Measurements from ENCODE around the gene PCDHB5. TPM values are rescaled to one million over a fixed set of nuclear protein-coding genes. Genes with fewer than 3 reads are reported as not detected.
"Not testable (repeated sequence)": the region's sequence is repeated elsewhere in the genome, so short reads cannot be mapped to it uniquely, and the experiment has no call there.

Gene PCDHB5
- total and polyA plus RNA-seq, 2 experiments from 2014 or later, result 0.05 to 0.43 TPM

GRCh38 chr5:141182248-141182647 is 47.2 kb downstream of the PCDHB5 start, which contains the start of gene PCDHB16:
PCDHB16 (plus strand) TSS chr5:141182387; CDS start chr5:141182560, 173 bp downstream.
- in situ Hi-C loops (cut with MboI), result loop anchor here (10.0 kb wide), 1 partner anchor 383 kb away; no protein-coding TSS in a partner anchor

DNA sequence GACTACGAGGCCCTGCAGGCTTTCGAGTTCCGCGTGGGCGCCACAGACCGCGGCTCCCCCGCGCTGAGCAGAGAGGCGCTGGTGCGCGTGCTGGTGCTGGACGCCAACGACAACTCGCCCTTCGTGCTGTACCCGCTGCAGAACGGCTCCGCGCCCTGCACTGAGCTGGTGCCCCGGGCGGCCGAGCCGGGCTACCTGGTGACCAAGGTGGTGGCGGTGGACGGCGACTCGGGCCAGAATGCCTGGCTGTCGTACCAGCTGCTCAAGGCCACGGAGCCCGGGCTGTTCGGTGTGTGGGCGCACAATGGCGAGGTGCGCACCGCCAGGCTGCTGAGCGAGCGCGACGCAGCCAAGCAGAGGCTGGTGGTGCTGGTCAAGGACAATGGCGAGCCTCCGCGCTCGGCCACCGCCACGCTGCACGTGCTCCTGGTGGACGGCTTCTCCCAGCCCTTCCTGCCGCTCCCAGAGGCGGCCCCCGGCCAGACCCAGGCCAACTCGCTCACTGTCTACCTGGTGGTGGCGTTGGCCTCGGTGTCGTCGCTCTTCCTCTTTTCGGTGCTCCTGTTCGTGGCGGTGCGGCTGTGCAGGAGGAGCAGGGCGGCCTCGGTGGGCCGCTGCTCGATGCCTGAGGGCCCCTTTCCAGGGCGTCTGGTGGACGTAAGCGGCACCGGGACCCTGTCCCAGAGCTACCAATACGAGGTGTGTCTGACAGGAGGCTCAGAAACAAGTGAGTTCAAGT is 49.3 kb downstream of the PCDHB5 start:
- H3K9me3 ChIP-seq (ENCODE audit: low read depth); H3K27ac ChIP-seq; H3K9me2 ChIP-seq (ENCODE audit: insufficient read depth); H3K36me3 ChIP-seq (ENCODE audit: low read depth); DNase-seq; H2AFZ ChIP-seq; H3K9ac ChIP-seq; H3F3A ChIP-seq (ENCODE audit: insufficient read depth); H3K4me2 ChIP-seq (ENCODE audit: unreplicated experiment); H3K4me3 ChIP-seq; H3K4me1 ChIP-seq (ENCODE audit: insufficient read depth); H3K79me2 ChIP-seq (ENCODE audit: insufficient read depth); H4K20me1 ChIP-seq (ENCODE audit: insufficient read depth); H3K27me3 ChIP-seq (replicated peaks; ENCODE audit: insufficient read depth): not testable (repeated sequence)
- in situ Hi-C loops (cut with MboI), result loop anchor here (10.0 kb wide), 1 partner anchor 381 kb away; no protein-coding TSS in a partner anchor
- 30 to 34% methylated on average over 8 to 33 of the region's 69 CpGs for WGBS, 2 experiments (ENCODE audit: low coverage in 1 of 2, low lambda C conversion rate in 2 of 2, missing lambda C conversion rate in 2 of 2)

More at GRCh38 chr5:141182248-141182647, 47.2 kb downstream of the PCDHB5 start, which contains the start of gene PCDHB16:
- peak; percentile 87 for DNase-seq
- TF ChIP-seq EZH2 (IDR thresholded peaks at IDR 0.05; ENCODE audit: insufficient read depth, poor library complexity, severe bottlenecking) (no peak), EZH2phosphoT487 (IDR thresholded peaks at IDR 0.05; ENCODE audit: insufficient read depth, low read depth) (no peak)
- H3K9me3 ChIP-seq (ENCODE audit: low read depth), result no peaks in the 10 kb centered on the region
- WGBS, 2 experiments (ENCODE audit: low coverage in 1 of 2, low lambda C conversion rate in 2 of 2, missing lambda C conversion rate in 2 of 2), result 3% methylated on average over 13 of the region's 13 CpGs
- no peaks in the 10 kb centered on the region for H4K20me1 ChIP-seq (ENCODE audit: insufficient read depth)
- H3K4me2 ChIP-seq (ENCODE audit: unreplicated experiment), result peak within 1 kb of the TSS; percentile 53
- H3K27ac ChIP-seq, result peak within 1 kb of the TSS; percentile 45
- H3K4me1 ChIP-seq (ENCODE audit: insufficient read depth), result no peaks in the 10 kb centered on the region
- peak within 1 kb of the TSS; percentile 79 for H3K9ac ChIP-seq
- no peaks in the 10 kb centered on the region for H3K79me2 ChIP-seq (ENCODE audit: insufficient read depth)
- peaks cover 7% of the 10 kb centered on the region; the same call in 1 of the 2 replicates for H3K27me3 ChIP-seq (replicated peaks; ENCODE audit: insufficient read depth)
- H2AFZ ChIP-seq, result peak within 1 kb of the TSS; percentile 87
- H3F3A ChIP-seq (ENCODE audit: insufficient read depth), result no peaks in the 10 kb centered on the region
- peak within 1 kb of the TSS; percentile 76 for H3K4me3 ChIP-seq
- no peaks in the 10 kb centered on the region for H3K9me2 ChIP-seq (ENCODE audit: insufficient read depth)
- no peaks in the 10 kb centered on the region for H3K36me3 ChIP-seq (ENCODE audit: low read depth)

- DNase-seq, result peak; percentile 77
- Histone ChIP-seq H4K20me1 (ENCODE audit: insufficient read depth) (no peaks in the 10 kb centered on the region), H3K27ac (no peak within 1 kb of the TSS), H3F3A (ENCODE audit: insufficient read depth) (no peaks in the 10 kb centered on the region), H3K9ac (peak within 1 kb of the TSS; percentile 62; the same call in 1 of the 2 replicates), H3K79me2 (ENCODE audit: insufficient read depth) (no peaks in the 10 kb centered on the region), H3K4me1 (ENCODE audit: insufficient read depth) (no peaks in the 10 kb centered on the region), H3K9me3 (ENCODE audit: low read depth) (no peaks in the 10 kb centered on the region), H3K4me2 (ENCODE audit: unreplicated experiment) (peak within 1 kb of the TSS; percentile 65), H3K9me2 (ENCODE audit: insufficient read depth) (no peaks in the 10 kb centered on the region), H3K27me3 (replicated peaks; ENCODE audit: insufficient read depth) (no peaks in the 10 kb centered on the region), H2AFZ (peak within 1 kb of the TSS; percentile 77), H3K4me3 (peak within 1 kb of the TSS; percentile 67), H3K36me3 (ENCODE audit: low read depth) (no peaks in the 10 kb centered on the region)
- TF ChIP-seq EZH2phosphoT487 (IDR thresholded peaks at IDR 0.05; ENCODE audit: insufficient read depth, low read depth) (no peak), EZH2 (IDR thresholded peaks at IDR 0.05; ENCODE audit: insufficient read depth, poor library complexity, severe bottlenecking) (no peak)
- in situ Hi-C loops (cut with MboI), result loop anchor here (10.0 kb wide), 1 partner anchor 378 kb away; no protein-coding TSS in a partner anchor
- WGBS, 2 experiments (ENCODE audit: low coverage in 1 of 2, low lambda C conversion rate in 2 of 2, missing lambda C conversion rate in 2 of 2), result 9 to 11% methylated on average over 9 of the region's 9 CpGs
Observed at GRCh38 chr5:141186897-141187512, 52.0 kb downstream of the PCDHB5 start, which contains the start of gene PCDHB9. PCDHB9 (plus strand) TSS chr5:141187161; CDS start chr5:141187319, 158 bp downstream.

Other genes with a start within 250 kb of the PCDHB5 start
- 0.38 TPM in 1 of 2 replicates, not detected in the other for gene PCDHAC1, start 208.9 kb upstream of the PCDHB5 start, total RNA-seq (2014; rRNA removed; shearing (Covaris generic))
- not detected in 2 replicates for gene PCDHAC1, start 208.9 kb upstream of the PCDHB5 start, polyA plus RNA-seq (2016; fragmentation: Nextera tagmentation; extraction: Ambion mirVana)
- gene PCDHAC2, start 168.7 kb upstream of the PCDHB5 start, total RNA-seq (2014; rRNA removed; shearing (Covaris generic)), result not detected in 2 replicates
- not detected in 2 replicates for gene PCDHAC2, start 168.7 kb upstream of the PCDHB5 start, polyA plus RNA-seq (2016; fragmentation: Nextera tagmentation; extraction: Ambion mirVana)
- gene PCDHB1, start 83.8 kb upstream of the PCDHB5 start, total RNA-seq (2014; rRNA removed; shearing (Covaris generic)), result not detected in 2 replicates
- not detected in 2 replicates for gene PCDHB1, start 83.8 kb upstream of the PCDHB5 start, polyA plus RNA-seq (2016; fragmentation: Nextera tagmentation; extraction: Ambion mirVana)
- gene PCDHB2, start 40.6 kb upstream of the PCDHB5 start, total RNA-seq (2014; rRNA removed; shearing (Covaris generic)), result 4.9 and 8.9 TPM in 2 replicates
- 4.4 and 6.0 TPM in 2 replicates for gene PCDHB2, start 40.6 kb upstream of the PCDHB5 start, polyA plus RNA-seq (2016; fragmentation: Nextera tagmentation; extraction: Ambion mirVana)
- gene PCDHB3, start 34.7 kb upstream of the PCDHB5 start, total RNA-seq (2014; rRNA removed; shearing (Covaris generic)), result 0.76 and 1.1 TPM in 2 replicates
- 0.23 and 0.24 TPM in 2 replicates for gene PCDHB3, start 34.7 kb upstream of the PCDHB5 start, polyA plus RNA-seq (2016; fragmentation: Nextera tagmentation; extraction: Ambion mirVana)
- 0.22 and 0.63 TPM in 2 replicates for gene PCDHB4, start 13.4 kb upstream of the PCDHB5 start, total RNA-seq (2014; rRNA removed; shearing (Covaris generic))
- 0.60 and 1.0 TPM in 2 replicates for gene PCDHB4, start 13.4 kb upstream of the PCDHB5 start, polyA plus RNA-seq (2016; fragmentation: Nextera tagmentation; extraction: Ambion mirVana)
- gene PCDHB6, start 14.9 kb downstream of the PCDHB5 start, total RNA-seq (2014; rRNA removed; shearing (Covaris generic)), result 0.22 and 0.38 TPM in 2 replicates
- gene PCDHB6, start 14.9 kb downstream of the PCDHB5 start, polyA plus RNA-seq (2016; fragmentation: Nextera tagmentation; extraction: Ambion mirVana), result 0.10 and 0.25 TPM in 2 replicates
- 0.65 and 0.89 TPM in 2 replicates for gene PCDHB7, start 37.4 kb downstream of the PCDHB5 start, total RNA-seq (2014; rRNA removed; shearing (Covaris generic))
- 0.51 and 0.52 TPM in 2 replicates for gene PCDHB7, start 37.4 kb downstream of the PCDHB5 start, polyA plus RNA-seq (2016; fragmentation: Nextera tagmentation; extraction: Ambion mirVana)
- gene PCDHB8, start 42.6 kb downstream of the PCDHB5 start, total RNA-seq (2014; rRNA removed; shearing (Covaris generic)), result 2.1 and 2.9 TPM in 2 replicates
- 0.83 and 1.0 TPM in 2 replicates for gene PCDHB8, start 42.6 kb downstream of the PCDHB5 start, polyA plus RNA-seq (2016; fragmentation: Nextera tagmentation; extraction: Ambion mirVana)
- gene PCDHB16, start 47.2 kb downstream of the PCDHB5 start, total RNA-seq (2014; rRNA removed; shearing (Covaris generic)), result 4.2 and 5.1 TPM in 2 replicates
- gene PCDHB16, start 47.2 kb downstream of the PCDHB5 start, polyA plus RNA-seq (2016; fragmentation: Nextera tagmentation; extraction: Ambion mirVana), result 4.8 and 5.0 TPM in 2 replicates
- 1.5 and 2.5 TPM in 2 replicates for gene PCDHB9, start 52.0 kb downstream of the PCDHB5 start, total RNA-seq (2014; rRNA removed; shearing (Covaris generic))
- gene PCDHB9, start 52.0 kb downstream of the PCDHB5 start, polyA plus RNA-seq (2016; fragmentation: Nextera tagmentation; extraction: Ambion mirVana), result 1.3 and 1.9 TPM in 2 replicates
- gene PCDHB10, start 57.1 kb downstream of the PCDHB5 start, total RNA-seq (2014; rRNA removed; shearing (Covaris generic)), result 1.3 and 2.9 TPM in 2 replicates
- 0.86 and 1.3 TPM in 2 replicates for gene PCDHB10, start 57.1 kb downstream of the PCDHB5 start, polyA plus RNA-seq (2016; fragmentation: Nextera tagmentation; extraction: Ambion mirVana)
- gene PCDHB11, start 64.4 kb downstream of the PCDHB5 start, total RNA-seq (2014; rRNA removed; shearing (Covaris generic)), result 0.38 and 1.2 TPM in 2 replicates
- 1.1 TPM in 2 replicates for gene PCDHB11, start 64.4 kb downstream of the PCDHB5 start, polyA plus RNA-seq (2016; fragmentation: Nextera tagmentation; extraction: Ambion mirVana)
- 0.43 and 2.9 TPM in 2 replicates for gene PCDHB12, start 73.5 kb downstream of the PCDHB5 start, total RNA-seq (2014; rRNA removed; shearing (Covaris generic))
- 0.48 and 0.53 TPM in 2 replicates for gene PCDHB12, start 73.5 kb downstream of the PCDHB5 start, polyA plus RNA-seq (2016; fragmentation: Nextera tagmentation; extraction: Ambion mirVana)
- 2.8 and 3.3 TPM in 2 replicates for gene PCDHB13, start 78.7 kb downstream of the PCDHB5 start, total RNA-seq (2014; rRNA removed; shearing (Covaris generic))
- 1.6 and 2.0 TPM in 2 replicates for gene PCDHB13, start 78.7 kb downstream of the PCDHB5 start, polyA plus RNA-seq (2016; fragmentation: Nextera tagmentation; extraction: Ambion mirVana)
- gene PCDHB14, start 88.1 kb downstream of the PCDHB5 start, total RNA-seq (2014; rRNA removed; shearing (Covaris generic)), result 2.1 and 4.3 TPM in 2 replicates
- gene PCDHB14, start 88.1 kb downstream of the PCDHB5 start, polyA plus RNA-seq (2016; fragmentation: Nextera tagmentation; extraction: Ambion mirVana), result 1.7 and 2.1 TPM in 2 replicates
- 2.7 and 2.8 TPM in 2 replicates for gene PCDHB15, start 110.2 kb downstream of the PCDHB5 start, total RNA-seq (2014; rRNA removed; shearing (Covaris generic))
- 1.5 and 1.9 TPM in 2 replicates for gene PCDHB15, start 110.2 kb downstream of the PCDHB5 start, polyA plus RNA-seq (2016; fragmentation: Nextera tagmentation; extraction: Ambion mirVana)
- not detected in 2 replicates for gene SLC25A2, start 168.8 kb downstream of the PCDHB5 start, total RNA-seq (2014; rRNA removed; shearing (Covaris generic))
- not detected in 2 replicates for gene SLC25A2, start 168.8 kb downstream of the PCDHB5 start, polyA plus RNA-seq (2016; fragmentation: Nextera tagmentation; extraction: Ambion mirVana)
- gene TAF7, start 185.6 kb downstream of the PCDHB5 start, total RNA-seq (2014; rRNA removed; shearing (Covaris generic)), result 65.0 and 65.9 TPM in 2 replicates
- gene TAF7, start 185.6 kb downstream of the PCDHB5 start, polyA plus RNA-seq (2016; fragmentation: Nextera tagmentation; extraction: Ambion mirVana), result 104 and 114 TPM in 2 replicates
- 0.38 and 1.8 TPM in 2 replicates for gene PCDHGA1, start 195.3 kb downstream of the PCDHB5 start, total RNA-seq (2014; rRNA removed; shearing (Covaris generic))
- 0.63 and 0.72 TPM in 2 replicates for gene PCDHGA1, start 195.3 kb downstream of the PCDHB5 start, polyA plus RNA-seq (2016; fragmentation: Nextera tagmentation; extraction: Ambion mirVana)
- gene PCDHGA2, start 203.6 kb downstream of the PCDHB5 start, total RNA-seq (2014; rRNA removed; shearing (Covaris generic)), result 6.3 and 7.3 TPM in 2 replicates
- gene PCDHGA2, start 203.6 kb downstream of the PCDHB5 start, polyA plus RNA-seq (2016; fragmentation: Nextera tagmentation; extraction: Ambion mirVana), result 4.3 and 5.3 TPM in 2 replicates
- 7.5 and 7.6 TPM in 2 replicates for gene PCDHGA3, start 208.6 kb downstream of the PCDHB5 start, total RNA-seq (2014; rRNA removed; shearing (Covaris generic))
- gene PCDHGA3, start 208.6 kb downstream of the PCDHB5 start, polyA plus RNA-seq (2016; fragmentation: Nextera tagmentation; extraction: Ambion mirVana), result 4.0 and 5.4 TPM in 2 replicates
- 0.25 and 0.86 TPM in 2 replicates for gene PCDHGB1, start 214.9 kb downstream of the PCDHB5 start, total RNA-seq (2014; rRNA removed; shearing (Covaris generic))
- 0.16 and 0.19 TPM in 2 replicates for gene PCDHGB1, start 214.9 kb downstream of the PCDHB5 start, polyA plus RNA-seq (2016; fragmentation: Nextera tagmentation; extraction: Ambion mirVana)
- 10.8 and 13.9 TPM in 2 replicates for gene PCDHGA4, start 219.8 kb downstream of the PCDHB5 start, total RNA-seq (2014; rRNA removed; shearing (Covaris generic))
- gene PCDHGA4, start 219.8 kb downstream of the PCDHB5 start, polyA plus RNA-seq (2016; fragmentation: Nextera tagmentation; extraction: Ambion mirVana), result 8.1 and 8.6 TPM in 2 replicates
- 2.2 and 2.5 TPM in 2 replicates for gene PCDHGB2, start 224.8 kb downstream of the PCDHB5 start, total RNA-seq (2014; rRNA removed; shearing (Covaris generic))
- 0.76 and 0.94 TPM in 2 replicates for gene PCDHGB2, start 224.8 kb downstream of the PCDHB5 start, polyA plus RNA-seq (2016; fragmentation: Nextera tagmentation; extraction: Ambion mirVana)
- 0.86 and 1.3 TPM in 2 replicates for gene PCDHGA5, start 229.0 kb downstream of the PCDHB5 start, total RNA-seq (2014; rRNA removed; shearing (Covaris generic))
- 0.24 and 0.35 TPM in 2 replicates for gene PCDHGA5, start 229.0 kb downstream of the PCDHB5 start, polyA plus RNA-seq (2016; fragmentation: Nextera tagmentation; extraction: Ambion mirVana)
- gene PCDHGB3, start 235.0 kb downstream of the PCDHB5 start, total RNA-seq (2014; rRNA removed; shearing (Covaris generic)), result 2.8 and 4.0 TPM in 2 replicates
- 0.95 and 1.2 TPM in 2 replicates for gene PCDHGB3, start 235.0 kb downstream of the PCDHB5 start, polyA plus RNA-seq (2016; fragmentation: Nextera tagmentation; extraction: Ambion mirVana)
- 5.4 and 5.8 TPM in 2 replicates for gene PCDHGA6, start 238.7 kb downstream of the PCDHB5 start, total RNA-seq (2014; rRNA removed; shearing (Covaris generic))
- gene PCDHGA6, start 238.7 kb downstream of the PCDHB5 start, polyA plus RNA-seq (2016; fragmentation: Nextera tagmentation; extraction: Ambion mirVana), result 2.1 and 2.6 TPM in 2 replicates
- 0.43 and 1.6 TPM in 2 replicates for gene PCDHGA7, start 247.5 kb downstream of the PCDHB5 start, total RNA-seq (2014; rRNA removed; shearing (Covaris generic))
- 0.84 and 1.1 TPM in 2 replicates for gene PCDHGA7, start 247.5 kb downstream of the PCDHB5 start, polyA plus RNA-seq (2016; fragmentation: Nextera tagmentation; extraction: Ambion mirVana)

Data from GM23248 (cell line).